CD4-positive, alpha-beta T cell (primary cell): ENCODE measurements around the gene TMEM38B. TPM values are rescaled to one million over a fixed set of nuclear protein-coding genes. Genes with fewer than 3 reads are reported as not detected.

Source experiments
- ATAC-seq: fragments of 200-7000 bp; cut with Tn5 transposase; one replicate; pipeline ENCODE4 v1.10.0; 2022; ENCODE audit warnings: mild to moderate bottlenecking; ENCODE audit not compliant: poor library complexity
- CTCF ChIA-PET: fragments of 350-600 bp; sonication (Branson Sonifier 250); formaldehyde crosslinking; loops from one replicate; lab custom pipeline; 2021; ENCODE audit warnings: antibody characterized with exemption, inconsistent platforms; lab: Charles Lee
- POLR2A ChIA-PET: fragments of 350-600 bp; sonication (Branson Sonifier 250); formaldehyde crosslinking; loops from one replicate; lab custom pipeline; 2021; ENCODE audit warnings: antibody characterized with exemption, inconsistent platforms; lab: Charles Lee
- DNase-seq, 14 experiments: peaks; one replicate each; pipeline ENCODE4 v3.0.0-alpha.2; 2013 to 2020; ENCODE audit warnings: mixed read lengths in 2 of 14
- H3K27ac ChIP-seq, 2 donors: one replicate each; pipeline versions ENCODE4 v1.5.1 to v1.7.0; 2013; ENCODE audit warnings: low read length in 2 of 2, low read depth in 1 of 2, mild to moderate bottlenecking in 1 of 2
- H3K27me3 ChIP-seq, 2 experiments: 1 replicate in 1 of 2; 2 replicates in 1 of 2; pipeline versions ENCODE4 v1.6.1 to v1.7.0; 2013; ENCODE audit warnings: low read length in 2 of 2, control low read depth in 1 of 2, mild to moderate bottlenecking in 1 of 2, moderate library complexity in 1 of 2; ENCODE audit not compliant: insufficient read depth in 2 of 2, control insufficient read depth in 1 of 2
- H3K36me3 ChIP-seq: one replicate; pipeline ENCODE4 v1.6.1; 2013; ENCODE audit warnings: low read length, control low read depth; ENCODE audit not compliant: insufficient read depth
- H3K4me1 ChIP-seq: one replicate; pipeline ENCODE4 v1.6.1; 2013; ENCODE audit warnings: low read length, control low read depth; ENCODE audit not compliant: insufficient read depth
- H3K4me3 ChIP-seq: one replicate; pipeline ENCODE4 v1.5.1; 2013; ENCODE audit warnings: mild to moderate bottlenecking, low read length, moderate library complexity
- H3K9me3 ChIP-seq, 2 experiments: 1 replicate in 1 of 2; 2 replicates in 1 of 2; pipeline versions ENCODE4 v1.6.1 to v1.7.0; 2013; ENCODE audit warnings: low read length in 2 of 2, mild to moderate bottlenecking in 2 of 2, control low read depth in 1 of 2, moderate library complexity in 1 of 2; ENCODE audit not compliant: control insufficient read depth in 1 of 2, insufficient read depth in 1 of 2
- H3K27ac Mint-ChIP-seq: one replicate; pipeline ENCODE4 v1.8.0; 2020; ENCODE audit warnings: mixed read lengths
- H3K27me3 Mint-ChIP-seq: one replicate; pipeline ENCODE4 v1.8.0; 2021; ENCODE audit warnings: mixed read lengths
- H3K36me3 Mint-ChIP-seq: one replicate; pipeline ENCODE4 v1.8.0; 2021; ENCODE audit warnings: low read depth, mixed read lengths
- H3K4me1 Mint-ChIP-seq: one replicate; pipeline ENCODE4 v1.8.0; 2021; ENCODE audit warnings: low read depth, mixed read lengths
- H3K4me3 Mint-ChIP-seq: one replicate; pipeline ENCODE4 v1.8.0; 2020; ENCODE audit warnings: mild to moderate bottlenecking, mixed read lengths
- H3K9me3 Mint-ChIP-seq: one replicate; pipeline ENCODE4 v1.8.0; 2020; ENCODE audit warnings: mixed read lengths
- intact Hi-C, 2 experiments: fragments of 100-400 bp; cut with DNase I in 1 of 2; cut with micrococcal nuclease in 1 of 2; formaldehyde crosslinking; loops; one replicate each; pipeline versions ENCODE4 v1.15.1 to v1.9.0; 2023 to 2025; cut with DNase I, micrococcal nuclease
- total RNA-seq, 174 experiments: library from RNA in 2 of 174; stranded (reverse) in 2 of 174; gene quantifications; one replicate each; pipeline ENCODE4 v1.2.3 and lab custom pipeline; 2021 to 2026
- TF ChIP-seq, protein P1 (sequence below): fragments of 200-600 bp; IDR thresholded peaks from one replicate; pipeline ENCODE4 v1.8.0; 2022; ENCODE audit warnings: antibody characterized with exemption, mild to moderate bottlenecking

The TMEM38B gene
- total RNA-seq, 2 experiments from 2014 or later, result 12.9 to 13.9 TPM

DNA sequence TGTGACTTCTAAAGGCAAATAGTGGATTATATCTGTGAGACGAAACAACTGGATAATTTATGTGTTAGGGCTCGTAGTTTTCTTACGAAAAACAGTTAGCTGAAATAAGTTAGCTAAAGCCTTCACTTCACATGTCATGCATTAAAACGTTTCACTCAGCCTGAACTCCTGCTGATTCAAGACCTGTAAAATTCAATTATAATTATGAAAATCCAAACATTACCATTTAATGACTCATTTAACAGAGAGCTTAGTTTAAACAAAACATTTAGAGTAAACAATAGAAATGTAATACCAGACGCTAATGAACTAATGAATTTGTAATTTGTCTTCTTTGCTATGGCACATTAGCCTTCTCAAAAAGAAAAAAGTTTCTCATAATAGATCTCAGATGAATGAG, 30.4 kb upstream of the TMEM38B start:
- H3K27ac ChIP-seq, result no peak overlapping the region
- POLR2A ChIA-PET, result no interaction called here
- H3K4me3 ChIP-seq, result no peak overlapping the region
- no peak overlapping the region for H3K4me3 Mint-ChIP-seq
- no peaks in the 10 kb centered on the region for H3K36me3 Mint-ChIP-seq
- ATAC-seq, result no peak
- H3K4me1 Mint-ChIP-seq, result no peaks in the 10 kb centered on the region
- no peak overlapping the region for H3K27ac Mint-ChIP-seq
- peaks cover 4 to 6% of the 10 kb centered on the region in 2 experiments for H3K27me3 ChIP-seq
- no peaks in the 10 kb centered on the region for H3K9me3 ChIP-seq
- H3K27me3 Mint-ChIP-seq, result peaks cover 22% of the 10 kb centered on the region
- intact Hi-C loops, result no loop called here
- no peaks in the 10 kb centered on the region for H3K4me1 ChIP-seq
- no peak for DNase-seq
- no peaks in the 10 kb centered on the region for H3K36me3 ChIP-seq
- H3K9me3 Mint-ChIP-seq, result no peaks in the 10 kb centered on the region
- CTCF ChIA-PET, result no interaction called here
- TF ChIP-seq, protein P1, sequence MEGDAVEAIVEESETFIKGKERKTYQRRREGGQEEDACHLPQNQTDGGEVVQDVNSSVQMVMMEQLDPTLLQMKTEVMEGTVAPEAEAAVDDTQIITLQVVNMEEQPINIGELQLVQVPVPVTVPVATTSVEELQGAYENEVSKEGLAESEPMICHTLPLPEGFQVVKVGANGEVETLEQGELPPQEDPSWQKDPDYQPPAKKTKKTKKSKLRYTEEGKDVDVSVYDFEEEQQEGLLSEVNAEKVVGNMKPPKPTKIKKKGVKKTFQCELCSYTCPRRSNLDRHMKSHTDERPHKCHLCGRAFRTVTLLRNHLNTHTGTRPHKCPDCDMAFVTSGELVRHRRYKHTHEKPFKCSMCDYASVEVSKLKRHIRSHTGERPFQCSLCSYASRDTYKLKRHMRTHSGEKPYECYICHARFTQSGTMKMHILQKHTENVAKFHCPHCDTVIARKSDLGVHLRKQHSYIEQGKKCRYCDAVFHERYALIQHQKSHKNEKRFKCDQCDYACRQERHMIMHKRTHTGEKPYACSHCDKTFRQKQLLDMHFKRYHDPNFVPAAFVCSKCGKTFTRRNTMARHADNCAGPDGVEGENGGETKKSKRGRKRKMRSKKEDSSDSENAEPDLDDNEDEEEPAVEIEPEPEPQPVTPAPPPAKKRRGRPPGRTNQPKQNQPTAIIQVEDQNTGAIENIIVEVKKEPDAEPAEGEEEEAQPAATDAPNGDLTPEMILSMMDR, result no peak

GRCh38 chr9:105667867-105668266, 26.5 kb upstream of the TMEM38B start:
- Histone ChIP-seq H3K4me3 (no peak overlapping the region), H3K27ac (no peak overlapping the region), H3K9me3 (no peaks in the 10 kb centered on the region), H3K4me1 (no peaks in the 10 kb centered on the region), H3K36me3 (no peaks in the 10 kb centered on the region), H3K27me3 (no peaks in the 10 kb centered on the region)
- TF ChIP-seq, protein P1, result no peak
- ATAC-seq, result no peak
- Mint-ChIP-seq H3K4me1 (no peaks in the 10 kb centered on the region), H3K27me3 (peaks cover 10% of the 10 kb centered on the region), H3K9me3 (no peaks in the 10 kb centered on the region), H3K4me3 (no peak overlapping the region), H3K27ac (no peak overlapping the region), H3K36me3 (no peaks in the 10 kb centered on the region)
- DNase-seq, result no peak
- CTCF ChIA-PET, result no interaction called here
- intact Hi-C loops, result no loop called here
- POLR2A ChIA-PET, result no interaction called here

GRCh38 chr9:105670315-105670714, 24.0 kb upstream of the TMEM38B start:
- no peak overlapping the region for H3K27ac Mint-ChIP-seq
- H3K27me3 ChIP-seq, result no peaks in the 10 kb centered on the region
- intact Hi-C loops, result loop anchor here in 1 of 2 experiments (2.0 kb wide), 1 partner anchor 42 kb away; no protein-coding TSS in a partner anchor

More at GRCh38 chr9:105670315-105670714, 24.0 kb upstream of the TMEM38B start:
- Mint-ChIP-seq H3K4me1 (no peaks in the 10 kb centered on the region), H3K4me3 (no peak overlapping the region), H3K9me3 (no peaks in the 10 kb centered on the region), H3K36me3 (no peaks in the 10 kb centered on the region), H3K27me3 (peaks cover 10% of the 10 kb centered on the region)
- DNase-seq (no peak), ATAC-seq (no peak)
- POLR2A ChIA-PET, result no interaction called here
- CTCF ChIA-PET, result no interaction called here
- Histone ChIP-seq H3K27ac (no peak overlapping the region), H3K4me3 (no peak overlapping the region), H3K4me1 (no peaks in the 10 kb centered on the region), H3K36me3 (no peaks in the 10 kb centered on the region), H3K9me3 (no peaks in the 10 kb centered on the region)
- TF ChIP-seq, protein P1, result no peak
